Jurkat, Clone E6-1 (cell line): ENCODE data around the gene SYT13.
"Not testable (repeated sequence)": the region's sequence is repeated elsewhere in the genome, so short reads cannot be mapped to it uniquely, and the experiment has no call there.

ENCODE experiments used
- DNase-seq: peaks from one replicate; pipeline ENCODE4 v3.0.0-alpha.2; 2011; ENCODE audit warnings: low read depth, low spot score
- H3K4me3 ChIP-seq: 2 replicates; pipeline ENCODE4 v1.5.1; 2011; ENCODE audit warnings: mild to moderate bottlenecking, low read length, control low read depth, moderate library complexity

SYT13 gene

GRCh38 chr11:45258982-45259530, 27.1 kb downstream of the SYT13 start:
- no peak overlapping the region for H3K4me3 ChIP-seq
- DNase-seq: no peak

- no peak for DNase-seq
- no peak overlapping the region for H3K4me3 ChIP-seq
These were observed 32.1 kb downstream of the SYT13 start for GRCh38 chr11:45254070-45254469.

GRCh38 chr11:45253640-45254039, 32.5 kb downstream of the SYT13 start:
- H3K4me3 ChIP-seq: no peak overlapping the region
- DNase-seq: no peak

- H3K4me3 ChIP-seq: no peak overlapping the region
- no peak for DNase-seq
These were observed 33.3 kb downstream of the SYT13 start for GRCh38 chr11:45252877-45253276.

GRCh38 chr11:45252134-45252856, 33.8 kb downstream of the SYT13 start:
- peak; percentile 20 for DNase-seq

GRCh38 chr11:45250035-45250718, 36.0 kb downstream of the SYT13 start:
- no peak for DNase-seq
- H3K4me3 ChIP-seq: no peak overlapping the region

More at GRCh38 chr11:45252134-45252856, 33.8 kb downstream of the SYT13 start:
- H3K4me3 ChIP-seq: no peak overlapping the region

GRCh38 chr11:45249372-45249771, 36.8 kb downstream of the SYT13 start:
- DNase-seq, H3K4me3 ChIP-seq: not testable (repeated sequence)

- no peak overlapping the region for H3K4me3 ChIP-seq
- no peak for DNase-seq
These were observed 37.6 kb downstream of the SYT13 start for GRCh38 chr11:45248501-45249011.

- H3K4me3 ChIP-seq: no peak overlapping the region
- DNase-seq: no peak
These were observed 38.7 kb downstream of the SYT13 start for GRCh38 chr11:45247433-45247832.

- H3K4me3 ChIP-seq: no peak overlapping the region
- no peak for DNase-seq
These were observed 39.9 kb downstream of the SYT13 start for GRCh38 chr11:45246241-45246640.

GRCh38 chr11:45245218-45246045, 40.7 kb downstream of the SYT13 start:
- DNase-seq: no peak
- H3K4me3 ChIP-seq: no peak overlapping the region

- H3K4me3 ChIP-seq: no peak overlapping the region
- no peak for DNase-seq
These were observed 42.2 kb downstream of the SYT13 start for GRCh38 chr11:45243967-45244366.

- no peak overlapping the region for H3K4me3 ChIP-seq
- no peak for DNase-seq
These were observed 46.4 kb downstream of the SYT13 start for GRCh38 chr11:45239733-45240132.

- no peak for DNase-seq
- H3K4me3 ChIP-seq: no peak overlapping the region
These were observed 47.4 kb downstream of the SYT13 start for GRCh38 chr11:45238724-45239123.

GRCh38 chr11:45237711-45238315, 48.3 kb downstream of the SYT13 start:
- DNase-seq: no peak
- no peak overlapping the region for H3K4me3 ChIP-seq

GRCh38 chr11:45234306-45235006, 51.7 kb downstream of the SYT13 start:
- DNase-seq: no peak

GRCh38 chr11:45233804-45234170, 52.4 kb downstream of the SYT13 start:
- DNase-seq: no peak
- no peak overlapping the region for H3K4me3 ChIP-seq

More at GRCh38 chr11:45234306-45235006, 51.7 kb downstream of the SYT13 start:
- no peak overlapping the region for H3K4me3 ChIP-seq

GRCh38 chr11:45233121-45233803, 52.9 kb downstream of the SYT13 start:
- DNase-seq: peak; percentile 55
- H3K4me3 ChIP-seq: no peak overlapping the region
